Upper lobe of left lung (tissue), 6 donors: ENCODE results near the gene AXIN1. TPM values are rescaled to one million over a fixed set of nuclear protein-coding genes. Genes with fewer than 3 reads are reported as not detected.

Experiments used
- ATAC-seq, 2 donors: fragments of 200-7000 bp; cut with Tn5 transposase; one replicate each; pipeline ENCODE4 v1.9.1; 2022; ENCODE audit warnings: mild to moderate bottlenecking in 2 of 2, moderate library complexity in 2 of 2; ENCODE audit not compliant: low FRiP score in 2 of 2
- DNase-seq, 2 donors: peaks; one replicate each; pipeline ENCODE4 v3.0.0-alpha.2; 2019 to 2020
- H3K27ac ChIP-seq, 4 donors: fragments of 200-600 bp; sonication (generic); one replicate each; pipeline ENCODE4 v1.5.1; 2016 to 2019
- H3K27me3 ChIP-seq, 4 donors: fragments of 200-600 bp; sonication (generic); one replicate each; pipeline ENCODE4 v1.5.1; 2017 to 2019
- H3K36me3 ChIP-seq, 4 donors: fragments of 200-600 bp; sonication (generic); one replicate each; pipeline ENCODE4 v1.5.1; 2016 to 2019
- H3K4me1 ChIP-seq, 4 donors: fragments of 200-600 bp; sonication (generic); one replicate each; pipeline ENCODE4 v1.5.1; 2018 to 2019
- H3K4me3 ChIP-seq, 4 donors: fragments of 200-600 bp; sonication (generic); one replicate each; pipeline ENCODE4 v1.5.1; 2017 to 2019; ENCODE audit warnings: mild to moderate bottlenecking in 2 of 4, moderate library complexity in 1 of 4
- H3K9me3 ChIP-seq, 4 donors: fragments of 200-600 bp; sonication (generic); one replicate each; pipeline ENCODE4 v1.5.1; 2018 to 2019
- CTCF ChIP-seq, 6 experiments: fragments of 450-650 bp in 4 of 6; fragments of 200-600 bp in 2 of 6; sonication (generic) in 2 of 6; IDR thresholded peaks; one replicate each; pipeline ENCODE4 v1.5.1; 2016 to 2019; ENCODE audit warnings: antibody characterized with exemption in 6 of 6
- EP300 ChIP-seq, 4 donors: sonication (generic); formaldehyde crosslinking; IDR thresholded peaks; one replicate each; pipeline ENCODE4 v1.5.1; 2017; ENCODE audit warnings: antibody characterized with exemption in 4 of 4, control low read depth in 2 of 4
- POLR2A ChIP-seq, 4 donors: fragments of 450-650 bp; IDR thresholded peaks; one replicate each; pipeline ENCODE4 v1.5.1; 2016 to 2017; ENCODE audit warnings: antibody characterized with exemption in 4 of 4, mild to moderate bottlenecking in 2 of 4
- POLR2AphosphoS5 ChIP-seq, 2 donors: sonication (generic); formaldehyde crosslinking; IDR thresholded peaks; one replicate each; pipeline ENCODE4 v1.5.1; 2017; ENCODE audit warnings: antibody characterized with exemption in 2 of 2
- WGBS, 2 donors: methylation state at CpG; one replicate each; pipeline ENCODE4 v1.1.5; 2017 to 2018; 5-methylcytosine and 5-hydroxymethylcytosine counted together
- total RNA-seq, 6 donors: library from RNA; depleted of rRNA in 4 of 6; stranded (reverse); fragments of >200 nt in 4 of 6; gene quantifications; one replicate each; pipeline versions ENCODE4 v1.1.0 to v1.2.1, GENCODE V29; 2016 to 2021
- donor health status: DM: no; HTN: no; CAD: no; lungs with moderate emphysema.
- donor health status: DM: no; HTN: yes; CAD: no; lungs with severe emphysema.

The AXIN1 gene
- total RNA-seq, 6 donors from 2014 or later, result 26.8 to 45.9 (median 31.9) TPM

GRCh38 chr16:377419-377951 is 25.0 kb upstream of the AXIN1 start:
- WGBS, 2 donors, result 93 to 97% methylated on average over 22 to 28 of the region's 42 CpGs
- peak in 1 of 2 donors; percentile 83 for DNase-seq
- H3K27me3 ChIP-seq, result no peaks in the 10 kb centered on the region
- no peaks in the 10 kb centered on the region for H3K9me3 ChIP-seq
- H3K27ac ChIP-seq, result no peak overlapping the region
- TF ChIP-seq POLR2AphosphoS5 (IDR thresholded peaks at IDR 0.05) (no peak), EP300 (IDR thresholded peaks at IDR 0.05) (no peak)
- H3K4me3 ChIP-seq, result no peak overlapping the region
- peaks cover 0 to 54% (median 46%) of the 10 kb centered on the region in 4 donors for H3K36me3 ChIP-seq
- H3K4me1 ChIP-seq, result peaks cover 17 to 29% (median 24%) of the 10 kb centered on the region in 4 donors
- ATAC-seq, result no peak

- no peaks in the 10 kb centered on the region for H3K9me3 ChIP-seq
- no peak overlapping the region for H3K4me3 ChIP-seq
- TF ChIP-seq CTCF (IDR thresholded peaks at IDR 0.05) (no peak), POLR2AphosphoS5 (IDR thresholded peaks at IDR 0.05) (no peak), POLR2A (IDR thresholded peaks at IDR 0.05) (no peak), EP300 (IDR thresholded peaks at IDR 0.05) (no peak)
- ATAC-seq, result no peak
- peak in 1 of 2 donors; percentile 63 for DNase-seq
- no peaks in the 10 kb centered on the region for H3K27me3 ChIP-seq
- H3K36me3 ChIP-seq, result peaks cover 0 to 60% (median 49%) of the 10 kb centered on the region in 4 donors
- WGBS, 2 donors, result 93% methylated on average over 16 to 25 of the region's 26 CpGs
- H3K4me1 ChIP-seq, result peaks cover 17 to 28% (median 23%) of the 10 kb centered on the region in 4 donors
- H3K27ac ChIP-seq, result no peak overlapping the region
Measured at GRCh38 chr16:376817-377418, 24.4 kb upstream of the AXIN1 start.

- peaks cover 0 to 67% (median 52%) of the 10 kb centered on the region in 4 donors for H3K36me3 ChIP-seq
Measured at GRCh38 chr16:375927-376816, 23.6 kb upstream of the AXIN1 start.

GRCh38 chr16:375212-375611 is 22.7 kb upstream of the AXIN1 start:
- Histone ChIP-seq H3K27ac (no peak overlapping the region), H3K4me3 (no peak overlapping the region), H3K27me3 (no peaks in the 10 kb centered on the region), H3K4me1 (peaks cover 15 to 26% (median 22%) of the 10 kb centered on the region in 4 donors), H3K36me3 (peaks cover 0 to 67% (median 52%) of the 10 kb centered on the region in 4 donors), H3K9me3 (no peaks in the 10 kb centered on the region)
- TF ChIP-seq EP300 (IDR thresholded peaks at IDR 0.05), result no peak
- no peak for ATAC-seq
- 94 to 95% methylated on average over 17 to 23 of the region's 23 CpGs for WGBS, 2 donors
- DNase-seq, result peak in 1 of 2 donors; percentile 70

More at GRCh38 chr16:375927-376816, 23.6 kb upstream of the AXIN1 start:
- Histone ChIP-seq H3K27me3 (no peaks in the 10 kb centered on the region), H3K9me3 (no peaks in the 10 kb centered on the region), H3K27ac (no peak overlapping the region), H3K4me3 (no peak overlapping the region), H3K4me1 (peaks cover 17 to 28% (median 24%) of the 10 kb centered on the region in 4 donors)
- ATAC-seq (no peak), DNase-seq (peak in 1 of 2 donors; percentile 82)
- WGBS, 2 donors, result 95 to 100% methylated on average over 2 to 29 of the region's 44 CpGs
- TF ChIP-seq EP300 (IDR thresholded peaks at IDR 0.05), result no peak
- no peak for TF ChIP-seq CTCF (IDR thresholded peaks at IDR 0.05)
- no peak for TF ChIP-seq POLR2AphosphoS5 (IDR thresholded peaks at IDR 0.05)
- TF ChIP-seq POLR2A (IDR thresholded peaks at IDR 0.05), result no peak

- H3K36me3 ChIP-seq, result peaks cover 0 to 67% (median 52%) of the 10 kb centered on the region in 4 donors
- TF ChIP-seq CTCF (IDR thresholded peaks at IDR 0.05) (no peak), POLR2AphosphoS5 (IDR thresholded peaks at IDR 0.05) (no peak), POLR2A (IDR thresholded peaks at IDR 0.05) (no peak), EP300 (IDR thresholded peaks at IDR 0.05) (no peak)
- WGBS, 2 donors, result 100% methylated on average over 6 of the region's 9 CpGs; no CpG with 5 or more reads in 1 of the 2 donors
Measured at GRCh38 chr16:374616-374926, 22.0 kb upstream of the AXIN1 start.

More at GRCh38 chr16:374616-374926, 22.0 kb upstream of the AXIN1 start:
- H3K27ac ChIP-seq, result no peak overlapping the region
- no peak overlapping the region for H3K4me3 ChIP-seq
- no peaks in the 10 kb centered on the region for H3K9me3 ChIP-seq
- ATAC-seq (no peak), DNase-seq (peak in 1 of 2 donors; percentile 74)
- H3K4me1 ChIP-seq, result peaks cover 13 to 25% (median 21%) of the 10 kb centered on the region in 4 donors
- H3K27me3 ChIP-seq, result no peaks in the 10 kb centered on the region
